ENCODE data around the gene HHAT. TPM values are rescaled to one million over a fixed set of nuclear protein-coding genes. Genes with fewer than 3 reads are reported as not detected.

HHAT gene
- total and polyA plus RNA-seq, 12 donors, result 0.81 to 4.3 (median 2.6) TPM

GRCh38 chr1:210702506-210702905 is 373.8 kb downstream of the HHAT start:
- no peak for TF ChIP-seq CTCF (IDR thresholded peaks at IDR 0.05)
- peaks cover 0 to 2% (median 0%) of the 10 kb centered on the region in 7 donors for H3K27me3 ChIP-seq
- no peak overlapping the region for H3K4me3 ChIP-seq
- DNase-seq, result no peak
- H3K27ac ChIP-seq, result no peak overlapping the region
- no peaks in the 10 kb centered on the region for H3K4me1 ChIP-seq
- intact Hi-C loops (cut with DNase I), result no loop called here
- peaks cover 0 to 3% (median 0%) of the 10 kb centered on the region in 11 donors for H3K9me3 ChIP-seq
- no peak for ATAC-seq
- H3K36me3 ChIP-seq, result no peaks in the 10 kb centered on the region
- 93 to 95% methylated on average over 2 of the region's 2 CpGs for WGBS, 2 donors

GRCh38 chr1:210703593-210703992 is 374.9 kb downstream of the HHAT start:
- Histone ChIP-seq H3K9me3 (peaks cover 0 to 3% (median 0%) of the 10 kb centered on the region in 11 donors), H3K27ac (no peak overlapping the region), H3K4me1 (no peaks in the 10 kb centered on the region), H3K4me3 (no peak overlapping the region), H3K27me3 (no peaks in the 10 kb centered on the region), H3K36me3 (no peaks in the 10 kb centered on the region)
- intact Hi-C loops (cut with DNase I), result no loop called here
- TF ChIP-seq CTCF (IDR thresholded peaks at IDR 0.05), result no peak
- 75 to 88% methylated on average over 2 of the region's 2 CpGs for WGBS, 2 donors
- DNase-seq (no peak), ATAC-seq (no peak)

- Histone ChIP-seq H3K27ac (no peak overlapping the region), H3K27me3 (no peaks in the 10 kb centered on the region), H3K4me3 (no peak overlapping the region), H3K36me3 (no peaks in the 10 kb centered on the region), H3K4me1 (no peaks in the 10 kb centered on the region), H3K9me3 (peaks cover 0 to 3% (median 0%) of the 10 kb centered on the region in 11 donors)
- no peak for ATAC-seq
- 39 to 67% methylated on average over 3 of the region's 3 CpGs for WGBS, 2 donors
- TF ChIP-seq CTCF (IDR thresholded peaks at IDR 0.05), result no peak
- intact Hi-C loops (cut with DNase I), result no loop called here
- DNase-seq, result no peak
Measured at GRCh38 chr1:210705086-210705485, 376.4 kb downstream of the HHAT start.

- no peak for DNase-seq
- no peak overlapping the region for H3K4me3 ChIP-seq
- no peak overlapping the region for H3K27ac ChIP-seq
- H3K4me1 ChIP-seq, result no peaks in the 10 kb centered on the region
- peaks cover 0 to 3% (median 0%) of the 10 kb centered on the region in 11 donors for H3K9me3 ChIP-seq
- intact Hi-C loops (cut with DNase I), result no loop called here
- no peak for ATAC-seq
- no peaks in the 10 kb centered on the region for H3K27me3 ChIP-seq
- no peak for TF ChIP-seq CTCF (IDR thresholded peaks at IDR 0.05)
- 85 to 90% methylated on average over 3 of the region's 3 CpGs for WGBS, 2 donors
- no peaks in the 10 kb centered on the region for H3K36me3 ChIP-seq
Measured at GRCh38 chr1:210706246-210706645, 377.5 kb downstream of the HHAT start.

All from heart right ventricle (tissue), 16 donors.